Fibroblast of villous mesenchyme (primary cell): ENCODE data around the gene PTPRC. TPM values are rescaled to one million over a fixed set of nuclear protein-coding genes. Genes with fewer than 3 reads are reported as not detected.

ENCODE experiments used
- DNase-seq: peaks from one replicate; pipeline ENCODE4 v3.0.0-alpha.2; 2010; ENCODE audit warnings: low read depth
- H3K4me3 ChIP-seq: 2 replicates; pipeline ENCODE4 v1.5.1; 2011; ENCODE audit warnings: low read depth, mild to moderate bottlenecking, low read length
- total RNA-seq: library from RNA; depleted of rRNA; stranded (reverse); fragments of >200 nt; gene quantifications from 2 replicates; pipeline ENCODE4 v1.2.3, GENCODE V29; 2012
- TF ChIP-seq, protein P1 (sequence below): IDR thresholded peaks from 2 replicates; pipeline ENCODE4 v1.5.1; 2012; ENCODE audit warnings: low read depth, mild to moderate bottlenecking, low read length; ENCODE audit not compliant: insufficient read depth

Gene PTPRC
- total RNA-seq, 1 donor: 3.5 TPM

DNA sequence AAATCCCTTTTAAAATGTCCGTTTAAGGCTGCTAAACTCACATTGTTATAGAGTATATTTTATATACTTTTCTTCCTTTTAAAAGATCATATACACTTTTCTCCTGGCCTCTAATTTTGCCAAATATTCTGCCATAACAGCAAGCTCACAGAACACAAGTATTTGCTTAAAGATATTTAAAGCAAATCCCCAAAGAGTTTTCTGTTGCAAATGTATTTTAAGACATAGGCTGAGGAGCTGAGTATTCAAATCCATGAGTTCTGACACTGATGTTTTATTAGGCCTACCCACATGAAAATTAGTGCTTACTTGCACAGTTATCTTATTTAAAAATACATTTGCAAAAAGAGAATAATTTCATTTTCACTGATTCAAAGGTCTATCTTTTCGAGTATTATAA lies 1.7 kb upstream of the PTPRC start:
- TF ChIP-seq, protein P1, sequence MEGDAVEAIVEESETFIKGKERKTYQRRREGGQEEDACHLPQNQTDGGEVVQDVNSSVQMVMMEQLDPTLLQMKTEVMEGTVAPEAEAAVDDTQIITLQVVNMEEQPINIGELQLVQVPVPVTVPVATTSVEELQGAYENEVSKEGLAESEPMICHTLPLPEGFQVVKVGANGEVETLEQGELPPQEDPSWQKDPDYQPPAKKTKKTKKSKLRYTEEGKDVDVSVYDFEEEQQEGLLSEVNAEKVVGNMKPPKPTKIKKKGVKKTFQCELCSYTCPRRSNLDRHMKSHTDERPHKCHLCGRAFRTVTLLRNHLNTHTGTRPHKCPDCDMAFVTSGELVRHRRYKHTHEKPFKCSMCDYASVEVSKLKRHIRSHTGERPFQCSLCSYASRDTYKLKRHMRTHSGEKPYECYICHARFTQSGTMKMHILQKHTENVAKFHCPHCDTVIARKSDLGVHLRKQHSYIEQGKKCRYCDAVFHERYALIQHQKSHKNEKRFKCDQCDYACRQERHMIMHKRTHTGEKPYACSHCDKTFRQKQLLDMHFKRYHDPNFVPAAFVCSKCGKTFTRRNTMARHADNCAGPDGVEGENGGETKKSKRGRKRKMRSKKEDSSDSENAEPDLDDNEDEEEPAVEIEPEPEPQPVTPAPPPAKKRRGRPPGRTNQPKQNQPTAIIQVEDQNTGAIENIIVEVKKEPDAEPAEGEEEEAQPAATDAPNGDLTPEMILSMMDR: no peak
- no peak for DNase-seq
- H3K4me3 ChIP-seq: no peak overlapping the region

DNA sequence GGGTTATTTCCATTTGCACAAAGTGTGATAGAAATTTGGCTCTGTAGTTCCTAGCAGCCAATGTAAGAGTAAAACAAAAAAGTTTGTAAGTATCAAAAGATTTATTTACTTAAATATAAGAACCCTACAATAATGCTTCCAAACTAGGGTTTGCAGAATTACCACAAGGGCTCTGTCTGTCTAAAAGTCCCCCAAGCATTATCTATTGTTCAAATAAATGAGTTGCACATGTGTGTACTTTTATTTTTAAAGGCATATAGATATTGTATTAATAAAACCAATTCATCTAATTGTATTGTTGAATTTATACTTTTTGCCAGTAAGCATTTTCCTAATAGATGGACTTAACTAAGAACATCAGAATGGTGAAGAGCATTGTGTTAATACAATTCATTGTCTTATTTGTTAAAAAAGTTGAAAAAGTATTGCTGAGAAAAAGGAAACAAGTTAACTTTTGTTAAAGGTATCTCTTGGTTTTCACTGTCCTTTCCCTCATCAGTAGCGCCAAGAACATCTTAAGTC lies 863 bp upstream of the PTPRC start:
- no peak for DNase-seq
- TF ChIP-seq, protein P1: no peak
- no peak overlapping the region for H3K4me3 ChIP-seq

DNA sequence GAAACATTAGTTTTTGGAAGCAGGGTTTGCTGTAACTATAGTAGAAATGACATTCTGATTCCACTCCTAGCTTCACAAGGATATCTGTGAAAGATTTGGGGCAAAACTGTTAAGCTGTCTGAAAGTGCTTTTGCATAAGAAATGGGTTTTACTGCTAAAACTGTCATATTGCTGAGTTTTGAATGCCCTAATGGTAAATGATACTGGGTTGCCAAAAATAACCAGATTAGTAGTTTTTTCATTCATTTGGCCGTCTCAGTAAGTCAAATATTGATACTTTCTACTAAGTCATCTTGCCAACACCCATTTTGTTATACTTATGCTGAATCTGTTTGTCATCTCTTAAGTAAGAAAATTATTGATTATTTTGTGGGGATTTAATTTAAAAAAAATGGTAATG lies 399 bp upstream of the PTPRC start:
- TF ChIP-seq, protein P1: no peak
- no peak for DNase-seq
- H3K4me3 ChIP-seq: no peak overlapping the region

DNA sequence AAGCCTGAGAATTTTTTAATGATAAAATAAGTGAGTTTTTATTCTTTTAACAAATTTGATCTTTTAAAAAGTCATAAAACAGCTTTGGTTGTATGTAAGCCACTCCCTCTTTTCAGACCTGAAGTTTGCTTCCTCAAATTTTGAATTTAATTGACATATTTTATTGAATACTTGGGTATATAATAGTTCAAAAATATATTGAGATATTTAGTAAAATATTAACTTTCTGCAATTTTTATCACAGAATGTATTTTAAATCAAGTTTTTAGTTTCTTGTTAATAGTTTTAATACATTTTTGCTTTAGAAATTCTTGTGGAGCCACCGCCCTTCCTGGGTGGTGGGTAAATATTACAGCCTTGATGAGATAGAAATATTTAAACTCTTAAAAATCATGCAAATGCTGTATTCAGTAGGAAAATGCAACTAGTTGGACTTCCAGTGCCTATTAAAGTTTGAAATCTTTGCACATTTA lies 867 bp downstream of the PTPRC start:
- DNase-seq: no peak
- no peak overlapping the region for H3K4me3 ChIP-seq
- TF ChIP-seq, protein P1: no peak

GRCh38 chr1:198640174-198640573 lies 1.3 kb downstream of the PTPRC start:
- DNase-seq: no peak
- H3K4me3 ChIP-seq: no peak overlapping the region
- TF ChIP-seq, protein P1: no peak

GRCh38 chr1:198641501-198641900 lies 2.7 kb downstream of the PTPRC start:
- no peak for DNase-seq
- TF ChIP-seq, protein P1: no peak
- H3K4me3 ChIP-seq: no peak overlapping the region
